Measurements from ENCODE around the gene PKN2.
A peak's percentile ranks its signal among the peaks of the same experiment; 100 is the strongest.

PKN2 gene

DNA sequence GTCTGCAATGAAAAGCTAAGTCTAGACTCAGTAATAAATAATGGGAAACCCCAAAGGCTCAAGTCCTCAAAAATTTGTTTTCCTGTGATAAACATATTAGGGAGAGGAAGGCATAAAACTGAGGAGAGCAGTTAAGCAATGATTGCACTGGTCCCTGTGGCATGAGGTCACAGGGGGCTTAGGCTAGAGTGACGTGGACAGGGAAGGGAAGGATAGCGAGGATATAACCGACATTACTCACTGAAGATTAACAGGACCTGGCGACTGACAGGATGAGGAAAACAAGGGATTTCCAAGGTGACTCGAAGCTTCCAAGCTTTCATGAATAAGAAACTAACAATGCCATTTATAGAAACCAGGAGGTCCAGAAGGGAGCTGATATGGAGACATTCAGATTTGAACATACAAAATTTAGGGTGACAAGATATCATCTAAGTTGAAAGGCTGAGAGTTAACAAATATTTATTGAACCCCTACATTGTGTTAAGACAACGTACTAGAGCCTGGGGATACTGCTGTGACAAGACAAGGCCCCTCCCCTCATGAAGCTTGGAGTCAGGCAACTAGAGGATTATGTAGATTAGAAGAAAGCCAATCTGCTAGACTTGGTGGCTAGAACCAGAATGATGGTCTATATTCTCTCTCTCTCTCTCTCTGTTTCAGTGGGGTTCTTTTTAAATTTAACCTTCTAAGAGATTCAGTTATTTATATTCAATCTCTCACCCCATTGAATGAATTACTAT lies 33.2 kb upstream of the PKN2 start:
- Histone ChIP-seq H3K27ac (ENCODE audit: insufficient read depth, low read depth, low read length, poor library complexity, severe bottlenecking) (no peak overlapping the region), H3K36me3 (ENCODE audit: control insufficient read depth, insufficient read depth, low read length) (no peaks in the 10 kb centered on the region)
- 84 to 87% methylated on average over 6 of the region's 6 CpGs for WGBS, 2 experiments

DNA sequence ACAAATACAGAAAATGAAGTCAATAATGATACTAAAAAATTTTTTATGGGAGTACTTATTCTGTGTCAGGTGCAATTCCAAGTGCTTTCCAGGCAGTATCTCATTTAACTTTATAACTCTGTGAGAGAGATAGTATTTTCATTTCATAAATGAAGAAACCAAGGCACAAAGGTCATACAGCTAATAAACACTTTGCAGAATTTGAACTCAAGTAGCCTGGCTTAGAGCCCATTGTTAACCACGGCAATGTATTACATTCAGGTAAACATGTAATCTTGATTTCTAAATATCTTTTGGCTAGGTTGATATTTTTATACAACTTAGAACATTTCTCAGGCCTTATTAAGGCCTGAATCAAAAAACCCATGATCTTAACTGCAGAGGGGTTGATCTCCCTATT lies 28.9 kb upstream of the PKN2 start:
- H3K27me3 ChIP-seq (ENCODE audit: control insufficient read depth, insufficient read depth, low read length, poor library complexity, severe bottlenecking): no peaks in the 10 kb centered on the region
- no peaks in the 10 kb centered on the region for H3K36me3 ChIP-seq (ENCODE audit: control insufficient read depth, insufficient read depth, low read length)
- WGBS, 2 experiments: 71 to 100% methylated on average over 1 of the region's 1 CpG
- H3K4me1 ChIP-seq (ENCODE audit: control insufficient read depth, insufficient read depth, low read length): no peaks in the 10 kb centered on the region
- H3K4me3 ChIP-seq (ENCODE audit: insufficient read depth, low read depth, low read length): no peak overlapping the region
- H3K27ac ChIP-seq (ENCODE audit: insufficient read depth, low read depth, low read length, poor library complexity, severe bottlenecking): no peak overlapping the region
- H3K9me3 ChIP-seq (ENCODE audit: control insufficient read depth, low read length): no peaks in the 10 kb centered on the region

More for the DNA sequence above, 33.2 kb upstream of the PKN2 start:
- H3K9me3 ChIP-seq (ENCODE audit: control insufficient read depth, low read length): no peaks in the 10 kb centered on the region
- H3K27me3 ChIP-seq (ENCODE audit: control insufficient read depth, insufficient read depth, low read length, poor library complexity, severe bottlenecking): no peaks in the 10 kb centered on the region
- H3K4me3 ChIP-seq (ENCODE audit: insufficient read depth, low read depth, low read length): no peak overlapping the region
- peaks cover 29% of the 10 kb centered on the region for H3K4me1 ChIP-seq (ENCODE audit: control insufficient read depth, insufficient read depth, low read length)

DNA sequence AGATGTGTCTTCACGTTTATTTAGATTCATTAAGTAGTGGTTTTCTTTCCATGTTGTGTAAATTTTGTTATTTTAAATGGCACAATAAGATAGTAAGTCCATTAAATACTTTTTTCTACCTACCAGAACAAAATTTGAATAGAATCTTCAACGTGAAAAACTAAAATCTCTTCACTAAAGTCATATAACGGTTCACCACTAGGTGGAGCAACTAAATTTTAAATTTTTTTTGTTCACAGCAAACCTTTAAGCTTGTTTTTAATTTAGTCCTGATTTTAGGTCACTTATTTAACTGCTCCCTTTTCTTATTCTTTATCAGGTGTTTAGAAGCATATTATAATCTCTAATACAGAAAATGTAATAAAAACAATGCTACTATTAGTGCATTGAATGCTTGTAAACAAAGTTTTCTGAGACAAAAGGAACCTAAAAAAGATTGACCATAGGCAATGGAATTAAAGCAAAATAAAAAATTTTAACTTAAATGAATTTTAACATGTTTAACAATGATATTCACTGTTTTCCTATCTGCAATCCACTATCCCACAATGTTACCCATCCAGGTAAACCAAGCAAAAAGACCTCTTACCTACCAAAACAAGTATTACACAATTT lies 28.3 kb upstream of the PKN2 start:
- no peak overlapping the region for H3K27ac ChIP-seq (ENCODE audit: insufficient read depth, low read depth, low read length, poor library complexity, severe bottlenecking)

DNA sequence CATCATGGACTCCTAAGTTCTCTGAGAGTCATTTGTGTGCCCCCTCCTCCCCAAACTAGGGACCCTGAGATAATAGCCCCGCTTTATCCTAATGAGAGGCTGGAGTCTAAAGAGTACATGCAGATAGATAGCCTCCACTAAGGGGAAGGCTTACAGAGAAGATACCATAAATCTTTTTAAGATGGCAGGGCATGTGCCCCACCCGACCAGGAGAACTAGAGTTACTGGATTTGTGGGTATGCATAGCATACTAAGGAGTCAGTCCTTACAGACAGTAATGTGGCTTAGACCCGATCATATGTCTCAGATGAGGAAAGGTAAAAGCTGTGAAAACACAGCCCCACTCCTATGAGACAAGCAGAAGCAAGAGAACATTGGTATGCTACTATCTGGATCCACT lies 25.7 kb upstream of the PKN2 start:
- Histone ChIP-seq H3K4me1 (ENCODE audit: control insufficient read depth, insufficient read depth, low read length) (peaks cover 11% of the 10 kb centered on the region), H3K4me3 (ENCODE audit: insufficient read depth, low read depth, low read length) (no peak overlapping the region), H3K36me3 (ENCODE audit: control insufficient read depth, insufficient read depth, low read length) (no peaks in the 10 kb centered on the region), H3K27ac (ENCODE audit: insufficient read depth, low read depth, low read length, poor library complexity, severe bottlenecking) (no peak overlapping the region), H3K9me3 (ENCODE audit: control insufficient read depth, low read length) (no peaks in the 10 kb centered on the region), H3K27me3 (ENCODE audit: control insufficient read depth, insufficient read depth, low read length, poor library complexity, severe bottlenecking) (no peaks in the 10 kb centered on the region)
- 96% methylated on average over 3 of the region's 3 CpGs for WGBS, 2 experiments

More for the DNA sequence above, 28.3 kb upstream of the PKN2 start:
- Histone ChIP-seq H3K4me3 (ENCODE audit: insufficient read depth, low read depth, low read length) (no peak overlapping the region), H3K4me1 (ENCODE audit: control insufficient read depth, insufficient read depth, low read length) (no peaks in the 10 kb centered on the region), H3K36me3 (ENCODE audit: control insufficient read depth, insufficient read depth, low read length) (no peaks in the 10 kb centered on the region), H3K27me3 (ENCODE audit: control insufficient read depth, insufficient read depth, low read length, poor library complexity, severe bottlenecking) (no peaks in the 10 kb centered on the region), H3K9me3 (ENCODE audit: control insufficient read depth, low read length) (no peaks in the 10 kb centered on the region)
- WGBS, 2 experiments: 9 to 14% methylated on average over 2 to 3 of the region's 3 CpGs

DNA sequence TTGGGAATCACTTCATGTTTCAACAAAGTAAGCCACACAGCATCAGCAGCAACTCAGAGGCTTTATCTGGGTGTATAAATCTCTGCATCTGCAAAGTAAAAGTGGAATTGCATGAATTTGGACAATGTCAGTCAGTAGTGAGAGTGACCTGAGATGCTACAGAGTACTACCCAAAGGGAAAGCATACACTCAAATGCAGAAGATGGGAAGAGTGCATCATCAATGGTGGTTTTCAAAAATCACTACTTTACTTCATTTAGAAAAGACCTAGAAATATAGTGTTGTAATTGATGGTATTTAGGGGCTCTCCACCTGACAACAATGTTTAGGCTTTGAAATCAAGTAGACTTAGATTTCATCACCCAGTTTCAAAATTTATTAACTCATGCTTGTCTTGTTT lies 24.5 kb upstream of the PKN2 start:
- Histone ChIP-seq H3K9me3 (ENCODE audit: control insufficient read depth, low read length) (no peaks in the 10 kb centered on the region), H3K27ac (ENCODE audit: insufficient read depth, low read depth, low read length, poor library complexity, severe bottlenecking) (no peak overlapping the region), H3K27me3 (ENCODE audit: control insufficient read depth, insufficient read depth, low read length, poor library complexity, severe bottlenecking) (no peaks in the 10 kb centered on the region), H3K36me3 (ENCODE audit: control insufficient read depth, insufficient read depth, low read length) (no peaks in the 10 kb centered on the region), H3K4me1 (ENCODE audit: control insufficient read depth, insufficient read depth, low read length) (peaks cover 11% of the 10 kb centered on the region), H3K4me3 (ENCODE audit: insufficient read depth, low read depth, low read length) (no peak overlapping the region)

DNA sequence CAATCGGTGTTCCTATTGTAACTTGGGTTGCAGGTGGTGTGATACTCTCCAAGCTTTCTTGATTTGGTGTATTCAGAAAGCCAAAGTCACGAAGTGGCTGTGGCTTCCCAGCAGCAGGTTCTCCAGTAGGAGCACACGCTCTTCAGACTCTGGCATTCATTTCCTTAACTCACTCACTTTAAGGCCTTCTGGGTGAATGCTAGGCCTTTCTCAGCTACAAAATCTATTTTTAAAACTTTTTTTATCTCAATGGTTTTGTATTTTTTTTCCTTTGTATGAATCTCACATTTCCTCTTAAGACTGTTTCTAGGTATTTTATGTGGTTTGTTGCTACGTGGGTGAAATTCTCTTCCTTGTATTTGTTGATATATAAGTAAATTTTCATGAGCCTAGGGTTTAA lies 22.9 kb upstream of the PKN2 start:
- H3K9me3 ChIP-seq (ENCODE audit: control insufficient read depth, low read length): no peaks in the 10 kb centered on the region
- H3K27me3 ChIP-seq (ENCODE audit: control insufficient read depth, insufficient read depth, low read length, poor library complexity, severe bottlenecking): no peaks in the 10 kb centered on the region
- WGBS, 2 experiments: 84 to 85% methylated on average over 4 of the region's 4 CpGs
- no peaks in the 10 kb centered on the region for H3K36me3 ChIP-seq (ENCODE audit: control insufficient read depth, insufficient read depth, low read length)
- H3K4me1 ChIP-seq (ENCODE audit: control insufficient read depth, insufficient read depth, low read length): peaks cover 11% of the 10 kb centered on the region
- no peak overlapping the region for H3K4me3 ChIP-seq (ENCODE audit: insufficient read depth, low read depth, low read length)
- no peak overlapping the region for H3K27ac ChIP-seq (ENCODE audit: insufficient read depth, low read depth, low read length, poor library complexity, severe bottlenecking)

DNA sequence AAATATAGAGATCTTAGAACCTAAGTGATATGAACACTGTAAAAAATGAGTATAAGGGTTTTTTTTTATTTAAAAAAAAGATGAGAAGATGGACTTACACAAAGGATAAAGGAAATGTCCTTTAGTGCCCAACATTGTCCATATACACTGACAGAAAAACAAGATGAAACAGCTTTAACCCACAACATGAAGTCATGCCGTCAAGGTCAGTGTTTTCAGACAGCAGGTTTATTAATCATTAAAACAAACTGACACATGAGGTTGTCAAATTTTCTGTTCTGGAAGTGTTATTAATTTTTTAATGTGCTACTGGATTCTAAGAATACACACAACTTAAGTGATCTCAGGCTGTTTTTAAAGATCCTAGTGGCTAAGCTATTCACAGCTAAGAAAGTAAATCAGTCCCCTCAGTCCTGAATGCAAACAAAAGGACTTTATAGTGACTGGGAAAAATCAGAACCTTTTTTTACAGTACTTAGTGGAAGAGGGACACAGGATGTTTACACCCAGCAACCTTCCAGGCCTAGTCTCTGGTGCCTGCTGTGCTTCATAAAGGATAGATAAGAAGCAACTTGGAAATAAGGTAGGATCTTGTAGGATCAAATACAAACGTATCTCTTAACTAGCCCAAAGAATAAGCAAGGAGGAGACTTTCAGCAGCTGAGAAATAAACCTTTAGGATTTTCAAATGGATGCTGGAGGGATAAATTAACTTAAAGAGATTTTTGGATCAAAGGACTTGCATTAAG lies 21.9 kb upstream of the PKN2 start:
- H3K27ac ChIP-seq (ENCODE audit: insufficient read depth, low read depth, low read length, poor library complexity, severe bottlenecking): peak overlapping the region; percentile 6
- H3K4me3 ChIP-seq (ENCODE audit: insufficient read depth, low read depth, low read length): no peak overlapping the region

DNA sequence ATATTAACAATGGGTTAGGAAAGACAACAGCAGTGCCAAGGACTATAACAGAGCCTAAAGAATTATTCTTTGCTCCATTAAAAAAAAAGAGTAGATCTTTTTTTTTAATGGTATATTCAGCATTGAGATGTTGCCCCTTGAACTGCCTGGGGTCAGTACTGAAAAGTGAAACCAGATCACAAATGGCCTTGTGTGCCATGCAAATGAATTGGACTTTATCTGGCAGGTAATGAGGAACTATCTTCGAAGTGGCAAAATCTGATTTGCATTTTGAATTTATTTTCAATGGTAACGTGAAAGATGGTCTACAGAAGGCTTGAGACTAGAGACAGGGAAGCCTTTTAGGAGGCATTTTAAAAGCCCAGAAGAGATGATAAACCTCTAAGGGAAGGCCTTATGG lies 21.4 kb upstream of the PKN2 start:
- WGBS, 2 experiments: 83 to 91% methylated on average over 2 of the region's 2 CpGs
- no peaks in the 10 kb centered on the region for H3K36me3 ChIP-seq (ENCODE audit: control insufficient read depth, insufficient read depth, low read length)
- peaks cover 11% of the 10 kb centered on the region for H3K4me1 ChIP-seq (ENCODE audit: control insufficient read depth, insufficient read depth, low read length)
- no peak overlapping the region for H3K27ac ChIP-seq (ENCODE audit: insufficient read depth, low read depth, low read length, poor library complexity, severe bottlenecking)
- H3K9me3 ChIP-seq (ENCODE audit: control insufficient read depth, low read length): no peaks in the 10 kb centered on the region
- no peak overlapping the region for H3K4me3 ChIP-seq (ENCODE audit: insufficient read depth, low read depth, low read length)
- no peaks in the 10 kb centered on the region for H3K27me3 ChIP-seq (ENCODE audit: control insufficient read depth, insufficient read depth, low read length, poor library complexity, severe bottlenecking)

More for the DNA sequence above, 21.9 kb upstream of the PKN2 start:
- Histone ChIP-seq H3K4me1 (ENCODE audit: control insufficient read depth, insufficient read depth, low read length) (peaks cover 11% of the 10 kb centered on the region), H3K9me3 (ENCODE audit: control insufficient read depth, low read length) (no peaks in the 10 kb centered on the region), H3K27me3 (ENCODE audit: control insufficient read depth, insufficient read depth, low read length, poor library complexity, severe bottlenecking) (no peaks in the 10 kb centered on the region), H3K36me3 (ENCODE audit: control insufficient read depth, insufficient read depth, low read length) (no peaks in the 10 kb centered on the region)
- 54 to 60% methylated on average over 1 to 2 of the region's 2 CpGs for WGBS, 2 experiments

DNA sequence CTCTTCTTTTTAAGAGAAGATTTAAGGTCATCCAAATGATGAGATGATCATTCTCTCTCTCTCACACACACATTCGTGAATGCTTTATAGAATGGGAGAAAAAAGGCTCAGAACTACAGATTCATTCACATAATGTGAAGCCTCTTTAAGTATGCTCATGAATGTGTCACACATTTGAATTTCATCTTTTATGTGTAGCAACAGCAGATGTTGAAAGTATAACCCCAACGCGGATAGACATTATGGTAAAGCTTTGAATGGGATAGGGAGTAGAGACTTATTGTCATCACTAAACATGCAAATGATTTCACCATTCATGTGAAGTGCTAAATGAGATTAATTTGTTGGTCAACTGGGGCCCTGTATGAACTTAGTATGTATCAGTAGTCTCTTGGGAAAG lies 15.7 kb upstream of the PKN2 start:
- 98 to 100% methylated on average over 2 to 3 of the region's 3 CpGs for WGBS, 2 experiments
- Histone ChIP-seq H3K27me3 (ENCODE audit: control insufficient read depth, insufficient read depth, low read length, poor library complexity, severe bottlenecking) (no peaks in the 10 kb centered on the region), H3K27ac (ENCODE audit: insufficient read depth, low read depth, low read length, poor library complexity, severe bottlenecking) (no peak overlapping the region), H3K36me3 (ENCODE audit: control insufficient read depth, insufficient read depth, low read length) (no peaks in the 10 kb centered on the region), H3K4me1 (ENCODE audit: control insufficient read depth, insufficient read depth, low read length) (no peaks in the 10 kb centered on the region), H3K9me3 (ENCODE audit: control insufficient read depth, low read length) (no peaks in the 10 kb centered on the region), H3K4me3 (ENCODE audit: insufficient read depth, low read depth, low read length) (no peak overlapping the region)

DNA sequence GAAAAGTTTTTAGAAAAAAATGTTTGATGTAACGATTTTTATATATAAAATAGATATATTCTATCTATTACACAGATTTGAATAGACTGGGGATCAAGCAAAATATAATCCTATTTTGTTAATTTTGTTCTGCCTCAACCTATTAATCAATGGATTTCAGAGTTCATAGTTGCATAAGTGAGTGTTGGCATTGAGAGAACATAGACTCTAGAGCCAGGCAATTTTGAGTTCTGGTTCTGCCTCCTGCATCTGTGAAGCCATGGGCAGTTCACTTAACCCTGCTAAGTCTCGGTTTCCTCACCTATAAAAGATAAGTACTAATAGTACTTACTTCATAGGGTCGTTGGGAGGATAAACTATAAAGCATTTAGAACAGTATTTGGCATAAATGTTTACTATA lies 13.6 kb upstream of the PKN2 start:
- no peaks in the 10 kb centered on the region for H3K36me3 ChIP-seq (ENCODE audit: control insufficient read depth, insufficient read depth, low read length)
- H3K27ac ChIP-seq (ENCODE audit: insufficient read depth, low read depth, low read length, poor library complexity, severe bottlenecking): no peak overlapping the region
- 70 to 100% methylated on average over 1 to 2 of the region's 3 CpGs for WGBS, 2 experiments
- no peaks in the 10 kb centered on the region for H3K27me3 ChIP-seq (ENCODE audit: control insufficient read depth, insufficient read depth, low read length, poor library complexity, severe bottlenecking)
- H3K4me1 ChIP-seq (ENCODE audit: control insufficient read depth, insufficient read depth, low read length): no peaks in the 10 kb centered on the region
- H3K4me3 ChIP-seq (ENCODE audit: insufficient read depth, low read depth, low read length): no peak overlapping the region
- H3K9me3 ChIP-seq (ENCODE audit: control insufficient read depth, low read length): no peaks in the 10 kb centered on the region

All from ectodermal cell (in vitro differentiated cells).